Measurements from ENCODE around the gene OLR1.
"Not testable (repeated sequence)": the region's sequence is repeated elsewhere in the genome, so short reads cannot be mapped to it uniquely, and the experiment has no call there.

OLR1 gene

GRCh38 chr12:10190558-10191388, 18.8 kb upstream of the OLR1 start:
- DNase-seq: peak; percentile 42 to 57

GRCh38 chr12:10189653-10190052, 17.7 kb upstream of the OLR1 start:
- no peak for DNase-seq

- not testable (repeated sequence) for DNase-seq
Observed at GRCh38 chr12:10186958-10187357, 15.0 kb upstream of the OLR1 start.

GRCh38 chr12:10186299-10186698, 14.4 kb upstream of the OLR1 start:
- DNase-seq: no peak

GRCh38 chr12:10184261-10184843, 12.4 kb upstream of the OLR1 start:
- DNase-seq: no peak

GRCh38 chr12:10182354-10183049, 10.6 kb upstream of the OLR1 start:
- no peak for DNase-seq

GRCh38 chr12:10179776-10180181, 7.8 kb upstream of the OLR1 start:
- no peak for DNase-seq

GRCh38 chr12:10178821-10179220, 6.9 kb upstream of the OLR1 start, which contains the start of gene TMEM52B:
Gene TMEM52B, plus strand, starts transcription at chr12:10179032. Its CDS starts 543 bp downstream, at chr12:10179575.
- no peak for DNase-seq

GRCh38 chr12:10175846-10176636, 4.1 kb upstream of the OLR1 start:
- no peak for DNase-seq

GRCh38 chr12:10174986-10175614, 3.2 kb upstream of the OLR1 start:
- no peak for DNase-seq

GRCh38 chr12:10170216-10170615, 1.7 kb downstream of the OLR1 start:
- no peak for DNase-seq

- no peak for DNase-seq
Observed at GRCh38 chr12:10169104-10169503, 2.8 kb downstream of the OLR1 start.

GRCh38 chr12:10167599-10167998, 4.3 kb downstream of the OLR1 start:
- DNase-seq: no peak

GRCh38 chr12:10165421-10165820, 6.5 kb downstream of the OLR1 start:
- no peak for DNase-seq

GRCh38 chr12:10163084-10163483, 8.8 kb downstream of the OLR1 start:
- no peak for DNase-seq

- no peak for DNase-seq
Observed at GRCh38 chr12:10160617-10161385, 11.1 kb downstream of the OLR1 start.

GRCh38 chr12:10159280-10159679, 12.7 kb downstream of the OLR1 start:
- DNase-seq: no peak

GRCh38 chr12:10158406-10158805, 13.5 kb downstream of the OLR1 start:
- DNase-seq: no peak

- no peak for DNase-seq
Observed at GRCh38 chr12:10155966-10156365, 16.0 kb downstream of the OLR1 start.

- no peak for DNase-seq
Observed at GRCh38 chr12:10154145-10154496, 17.8 kb downstream of the OLR1 start.

- peak; percentile 52 to 57 for DNase-seq
Observed at GRCh38 chr12:10153271-10154144, 18.4 kb downstream of the OLR1 start.
